Measurements from ENCODE around the gene COL11A2. TPM values are rescaled to one million over a fixed set of nuclear protein-coding genes. Genes with fewer than 3 reads are reported as not detected.

COL11A2 gene
- total and polyA plus RNA-seq, 2 experiments from 2014 or later, result 1.6 to 2.7 TPM

- TF ChIP-seq ZNF462 (CRISPR knock-in tag; IDR thresholded peaks at IDR 0.05), result no peak
- TF ChIP-seq ZNF114 (CRISPR knock-in tag; IDR thresholded peaks at IDR 0.05), result no peak
- no peak for TF ChIP-seq ZNF331 (CRISPR knock-in tag; IDR thresholded peaks at IDR 0.05; ENCODE audit: low read depth)
- no peak for TF ChIP-seq STAT1 (IDR thresholded peaks at IDR 0.05; ENCODE audit: unreplicated experiment)
- no peak for TF ChIP-seq NANOG (IDR thresholded peaks at IDR 0.05; ENCODE audit: borderline replicate concordance)
- no peak for TF ChIP-seq CTCF (conservative IDR thresholded peaks at IDR 0.05; ENCODE audit: low read depth in 2 of 2)
- no peak for TF ChIP-seq EZH2 (IDR thresholded peaks at IDR 0.05; ENCODE audit: low read depth, unreplicated experiment)
Measured at GRCh38 chr6:33241968-33242367, 49.7 kb upstream of the COL11A2 start (continued).

GRCh38 chr6:33237741-33238140, 45.5 kb upstream of the COL11A2 start:
- H3K4me2 ChIP-seq, result no peak overlapping the region
- H3K27me3 ChIP-seq (ENCODE audit: insufficient read depth), result peaks cover 19% of the 10 kb centered on the region; the same call in 1 of the 2 replicates
- ATAC-seq, result no peak
- H3K27ac Mint-ChIP-seq, result no peak overlapping the region
- H3K27ac ChIP-seq (ENCODE audit: low read depth), result no peak overlapping the region
- no peak for DNase-seq (ENCODE audit: low spot score)
- no peaks in the 10 kb centered on the region for H3K79me2 ChIP-seq (replicated peaks; ENCODE audit: insufficient read depth)
- H4K20me1 ChIP-seq (replicated peaks; ENCODE audit: insufficient read depth), result no peaks in the 10 kb centered on the region
- H3K9me2 ChIP-seq (ENCODE audit: insufficient read depth), result peaks cover 5% of the 10 kb centered on the region; the same call in 1 of the 2 replicates
- no peaks in the 10 kb centered on the region for H3K9me3 Mint-ChIP-seq
- peaks cover 14% of the 10 kb centered on the region for H3K4me1 Mint-ChIP-seq
- no peaks in the 10 kb centered on the region for H3K36me3 Mint-ChIP-seq (ENCODE audit: low read depth)
- no peak overlapping the region for H2AFZ ChIP-seq
- peaks cover 9% of the 10 kb centered on the region for H3K4me1 ChIP-seq (ENCODE audit: insufficient read depth)
- no peak overlapping the region for H3K4me3 ChIP-seq
- no peaks in the 10 kb centered on the region for H3K36me3 ChIP-seq (ENCODE audit: insufficient read depth)
- H3K27me3 Mint-ChIP-seq (ENCODE audit: insufficient read depth, low read depth, poor library complexity), result peaks cover 11% of the 10 kb centered on the region
- no peaks in the 10 kb centered on the region for H3F3A ChIP-seq (replicated peaks; ENCODE audit: low read depth)
- no peak overlapping the region for H3K4me3 Mint-ChIP-seq
- TF ChIP-seq ZNF462 (CRISPR knock-in tag; IDR thresholded peaks at IDR 0.05) (no peak), POLR2AphosphoS5 (IDR thresholded peaks at IDR 0.05; ENCODE audit: low read depth) (no peak)

Data from GM23338 (cell line).